SU-DHL-6 (cell line): Measurements from ENCODE around the gene TSPAN10.

Experiments
- EZH2phosphoT487 ChIP-seq: fragments of 200-600 bp; sonication (generic), shearing (Covaris generic); conservative IDR thresholded peaks from 2 replicates; pipeline ENCODE4 v1.6.1; 2018; ENCODE audit warnings: mild to moderate bottlenecking, antibody characterized with exemption, low read length, moderate library complexity, mixed read lengths
- TF ChIP-seq, protein P1 (sequence below): fragments of 200-600 bp; sonication (generic); IDR thresholded peaks from one replicate; pipeline ENCODE4 v1.5.1; 2017; ENCODE audit warnings: antibody characterized with exemption, mild to moderate bottlenecking, low read length, moderate library complexity; ENCODE audit not compliant: insufficient read depth, poor library complexity, severe bottlenecking

DNA sequence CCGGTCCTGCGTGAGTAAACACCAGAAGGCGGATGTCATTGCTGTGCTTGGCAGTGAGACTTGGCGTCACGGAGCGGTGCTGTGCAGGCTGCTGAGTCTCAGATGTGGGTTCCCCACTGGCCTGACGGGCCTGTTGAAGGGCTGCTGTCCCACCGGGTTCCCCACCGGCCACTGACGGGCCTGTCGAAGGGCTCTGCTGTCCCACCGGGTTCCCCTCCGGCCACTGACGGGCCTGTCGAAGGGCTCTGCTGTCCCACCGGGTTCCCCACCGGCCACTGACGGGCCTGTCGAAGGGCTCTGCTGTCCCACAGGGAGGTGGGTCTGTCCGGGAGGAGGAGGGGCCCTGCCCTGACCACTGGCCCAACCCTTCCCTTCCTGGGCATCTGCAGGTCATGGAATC is 49.6 kb downstream of the TSPAN10 start:
- TF ChIP-seq, protein P1, sequence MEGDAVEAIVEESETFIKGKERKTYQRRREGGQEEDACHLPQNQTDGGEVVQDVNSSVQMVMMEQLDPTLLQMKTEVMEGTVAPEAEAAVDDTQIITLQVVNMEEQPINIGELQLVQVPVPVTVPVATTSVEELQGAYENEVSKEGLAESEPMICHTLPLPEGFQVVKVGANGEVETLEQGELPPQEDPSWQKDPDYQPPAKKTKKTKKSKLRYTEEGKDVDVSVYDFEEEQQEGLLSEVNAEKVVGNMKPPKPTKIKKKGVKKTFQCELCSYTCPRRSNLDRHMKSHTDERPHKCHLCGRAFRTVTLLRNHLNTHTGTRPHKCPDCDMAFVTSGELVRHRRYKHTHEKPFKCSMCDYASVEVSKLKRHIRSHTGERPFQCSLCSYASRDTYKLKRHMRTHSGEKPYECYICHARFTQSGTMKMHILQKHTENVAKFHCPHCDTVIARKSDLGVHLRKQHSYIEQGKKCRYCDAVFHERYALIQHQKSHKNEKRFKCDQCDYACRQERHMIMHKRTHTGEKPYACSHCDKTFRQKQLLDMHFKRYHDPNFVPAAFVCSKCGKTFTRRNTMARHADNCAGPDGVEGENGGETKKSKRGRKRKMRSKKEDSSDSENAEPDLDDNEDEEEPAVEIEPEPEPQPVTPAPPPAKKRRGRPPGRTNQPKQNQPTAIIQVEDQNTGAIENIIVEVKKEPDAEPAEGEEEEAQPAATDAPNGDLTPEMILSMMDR, result no peak
- TF ChIP-seq EZH2phosphoT487, result no peak
